ENCODE measurements around the gene MAP3K9. TPM values are rescaled to one million over a fixed set of nuclear protein-coding genes. Genes with fewer than 3 reads are reported as not detected.
"Not testable (repeated sequence)": the region's sequence is repeated elsewhere in the genome, so short reads cannot be mapped to it uniquely, and the experiment has no call there.

Gene MAP3K9
- 20.1 TPM for total RNA-seq

DNA sequence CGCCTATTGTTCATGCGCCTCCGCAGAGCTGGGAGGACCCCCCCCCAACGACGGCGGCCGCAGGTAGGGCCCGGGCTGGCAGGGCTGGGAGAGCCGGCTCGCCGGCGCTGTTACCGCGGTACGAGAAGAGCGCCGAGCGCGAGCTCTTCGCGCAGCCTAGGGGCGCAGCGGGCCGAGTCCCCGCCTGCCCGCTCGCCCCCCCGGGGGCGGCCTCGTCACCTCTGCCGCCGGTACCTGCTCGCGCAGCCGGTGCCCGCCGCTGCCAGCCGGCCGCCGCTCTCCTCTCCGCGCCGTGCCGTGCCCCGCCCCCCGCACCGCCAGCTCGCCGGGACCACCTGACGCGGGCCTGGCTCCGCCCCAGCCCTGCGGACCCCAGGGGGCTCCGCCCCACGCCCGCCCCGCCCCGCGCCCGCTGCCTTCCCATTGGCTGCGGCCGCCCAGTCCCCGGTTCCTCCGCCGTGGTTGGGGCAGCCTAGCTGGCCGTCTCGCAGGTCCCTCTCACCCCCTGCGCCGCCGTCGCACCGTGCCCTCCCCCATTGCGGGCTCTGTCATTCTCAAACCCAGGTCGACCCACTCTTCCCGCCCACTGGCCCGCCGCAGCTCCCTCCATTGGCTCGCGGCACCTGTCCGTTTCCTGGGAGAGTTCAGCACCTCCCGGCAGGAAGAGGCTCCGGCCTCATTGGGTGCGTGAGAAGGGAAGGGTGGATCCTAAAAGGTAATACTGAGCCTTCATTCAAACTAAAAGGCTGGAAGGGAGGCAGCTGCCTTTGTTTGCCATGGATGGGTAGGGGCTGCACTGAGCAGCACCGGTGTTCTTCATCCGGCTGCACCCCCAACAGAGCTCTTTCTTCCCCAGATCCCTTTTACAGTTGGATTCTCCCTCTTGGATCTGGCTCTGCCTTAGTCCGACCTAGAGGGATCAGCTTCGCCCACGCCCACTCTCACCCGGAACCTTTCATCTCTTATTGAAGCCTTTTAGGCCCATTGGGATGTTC is at the start of gene MAP3K9:
TSS of gene MAP3K9 (minus strand) at position 289 of the 995 bp plus-strand sequence. CDS start 342 bp downstream, outside the sequence.
- ATAC-seq: peak; percentile 95

DNA sequence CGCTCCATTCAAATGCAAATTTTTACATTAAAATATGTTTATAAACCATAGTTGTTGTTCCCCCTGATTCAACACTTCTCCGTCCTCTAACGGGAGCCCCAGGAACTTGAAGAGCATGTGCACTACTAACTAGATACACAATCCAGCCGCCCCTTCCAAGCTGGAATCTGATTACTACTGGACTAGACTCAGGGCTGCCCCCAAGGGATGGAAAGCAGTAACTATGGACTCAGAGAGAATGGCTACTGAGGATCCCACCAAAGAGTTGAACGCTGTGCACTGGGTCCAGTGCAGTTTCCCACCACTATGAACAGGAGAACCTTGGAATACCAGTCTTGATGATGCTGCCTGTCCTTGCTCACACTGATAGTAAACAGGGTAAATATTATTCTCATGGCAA is 49.3 kb upstream of the MAP3K9 start:
- ATAC-seq: no peak

DNA sequence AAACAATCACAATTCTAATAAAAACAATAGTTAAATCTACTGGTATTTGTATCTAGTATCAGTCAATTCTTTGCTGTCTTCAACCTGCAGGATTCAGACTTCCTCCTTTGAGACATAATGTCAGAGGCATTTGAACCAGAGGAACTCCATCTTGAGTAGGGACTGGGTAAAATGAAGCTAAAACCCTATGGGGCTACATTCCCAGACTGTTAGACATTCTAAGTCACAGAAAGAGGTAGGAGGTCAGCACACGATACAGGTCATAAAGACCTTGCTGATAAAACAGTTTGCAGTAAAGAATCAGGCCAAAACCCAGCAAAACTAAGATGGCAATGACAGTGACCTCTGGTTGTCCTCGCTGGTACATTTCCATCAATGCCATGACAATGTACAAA is 48.2 kb upstream of the MAP3K9 start:
- no peak for ATAC-seq

DNA sequence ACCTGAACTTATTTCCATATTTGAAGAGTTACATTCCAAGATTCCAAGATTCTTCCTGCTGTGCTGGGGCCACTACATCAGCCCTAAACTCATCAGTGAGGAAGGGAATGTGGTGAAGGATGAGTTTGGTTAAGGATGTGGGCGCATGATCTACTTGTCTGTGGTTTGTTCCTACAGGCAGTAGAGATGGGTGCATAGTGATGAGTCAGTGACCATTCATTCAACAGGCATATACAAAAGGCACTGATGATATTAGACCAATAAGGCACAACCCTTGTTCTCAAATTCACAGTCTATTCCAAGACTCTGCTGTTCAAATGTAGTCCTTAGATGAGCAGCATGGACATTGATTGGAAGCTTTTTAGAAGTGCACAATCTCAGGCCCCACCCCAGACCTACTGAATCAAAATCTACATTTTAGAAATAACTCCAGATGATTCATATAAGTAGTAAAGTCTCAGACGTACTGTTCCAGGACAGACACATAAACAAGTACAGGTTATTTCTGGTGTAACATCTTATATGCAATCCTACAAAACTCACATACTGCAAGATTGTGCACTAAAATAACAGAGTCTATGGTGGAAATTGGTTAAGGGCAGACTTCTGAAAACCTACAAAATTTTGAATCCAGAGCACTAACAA is 47.7 kb upstream of the MAP3K9 start:
- ATAC-seq: no peak

DNA sequence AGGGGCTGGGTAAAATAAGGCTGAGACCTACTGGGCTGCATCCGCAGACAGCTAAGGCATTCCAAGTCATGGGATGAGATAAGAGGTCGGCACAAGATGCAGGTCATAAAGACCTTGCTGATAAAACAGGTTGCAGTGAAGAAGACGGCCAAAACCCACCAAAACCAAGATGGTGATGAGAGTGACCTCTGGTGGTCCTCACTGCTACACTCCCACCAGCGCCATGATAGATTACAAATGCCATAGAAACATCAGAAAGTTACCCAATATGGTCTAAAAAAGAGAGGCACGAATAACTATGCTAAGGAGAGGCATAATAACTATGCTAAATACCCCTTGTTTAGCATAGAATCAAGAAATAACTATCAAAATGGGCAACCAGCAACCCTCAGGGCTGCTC is 46.2 kb upstream of the MAP3K9 start:
- no peak for ATAC-seq

DNA sequence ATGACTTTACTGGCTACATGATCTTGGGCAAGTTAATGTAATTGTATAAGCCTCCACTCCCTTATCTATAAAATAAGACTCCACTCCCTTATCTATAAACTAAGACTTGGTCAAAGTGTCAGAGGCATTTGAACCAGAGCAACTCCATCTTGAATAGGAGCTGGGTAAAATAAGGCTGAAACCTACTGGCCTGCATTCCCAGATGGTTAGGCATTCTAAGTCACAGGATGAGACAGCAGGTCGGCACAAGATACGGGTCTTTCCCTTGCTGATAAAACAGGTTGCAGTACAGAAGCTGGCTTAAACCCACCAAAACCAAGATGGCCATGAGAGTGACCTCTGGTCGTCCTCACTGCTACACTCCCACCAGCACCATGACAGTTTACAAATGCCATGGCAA is 44.3 kb upstream of the MAP3K9 start:
- not testable (repeated sequence) for ATAC-seq

DNA sequence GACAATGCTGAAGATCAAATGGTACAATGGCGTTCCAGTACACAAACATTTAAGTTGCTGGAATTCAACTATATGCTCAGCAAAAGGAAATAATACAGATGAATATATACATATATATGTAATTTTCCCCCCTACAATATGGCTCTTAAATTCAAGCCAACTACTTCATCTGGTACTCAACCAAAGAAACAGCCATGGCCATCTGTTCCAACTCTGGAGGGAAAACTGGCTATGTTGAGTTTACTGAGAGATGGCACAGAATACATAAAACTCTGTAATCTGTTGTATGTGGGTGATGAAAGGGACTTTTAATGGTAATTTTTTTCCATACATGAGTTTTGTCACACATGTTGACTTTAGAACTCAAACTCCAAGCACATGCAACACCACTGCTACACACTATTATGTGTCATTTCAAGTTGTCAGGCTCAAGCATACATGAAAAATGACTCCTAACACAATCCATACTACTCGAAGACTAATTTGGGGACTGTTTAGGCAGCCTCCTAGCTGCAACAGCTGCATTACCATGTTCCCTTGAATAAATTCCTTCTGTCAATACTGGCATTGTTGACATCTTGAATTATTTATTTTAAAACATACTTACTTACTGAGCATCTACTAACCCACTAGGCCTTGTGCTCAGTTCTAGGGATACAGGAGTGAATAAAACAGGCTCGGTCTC is 38.2 kb upstream of the MAP3K9 start:
- no peak for ATAC-seq

DNA sequence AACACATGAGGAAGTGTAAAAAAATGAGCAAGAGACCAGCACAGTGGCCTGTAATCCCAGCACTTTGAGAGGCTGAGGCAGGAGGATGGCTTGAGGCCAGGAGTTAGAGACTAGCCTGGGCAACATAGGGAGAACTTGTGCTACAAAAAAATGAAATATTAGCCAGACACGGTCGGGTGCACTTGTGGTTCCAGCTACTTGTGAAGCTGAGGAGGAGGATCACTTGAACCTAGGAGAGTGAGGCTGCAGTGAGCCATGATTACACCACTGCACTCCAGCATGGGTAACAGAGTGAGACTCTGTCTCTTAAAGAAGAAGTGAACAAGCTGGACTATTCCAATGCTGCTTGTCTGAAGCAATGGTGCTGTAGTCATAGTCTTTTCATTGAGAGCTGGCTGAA is 36.3 kb upstream of the MAP3K9 start:
- no peak for ATAC-seq

DNA sequence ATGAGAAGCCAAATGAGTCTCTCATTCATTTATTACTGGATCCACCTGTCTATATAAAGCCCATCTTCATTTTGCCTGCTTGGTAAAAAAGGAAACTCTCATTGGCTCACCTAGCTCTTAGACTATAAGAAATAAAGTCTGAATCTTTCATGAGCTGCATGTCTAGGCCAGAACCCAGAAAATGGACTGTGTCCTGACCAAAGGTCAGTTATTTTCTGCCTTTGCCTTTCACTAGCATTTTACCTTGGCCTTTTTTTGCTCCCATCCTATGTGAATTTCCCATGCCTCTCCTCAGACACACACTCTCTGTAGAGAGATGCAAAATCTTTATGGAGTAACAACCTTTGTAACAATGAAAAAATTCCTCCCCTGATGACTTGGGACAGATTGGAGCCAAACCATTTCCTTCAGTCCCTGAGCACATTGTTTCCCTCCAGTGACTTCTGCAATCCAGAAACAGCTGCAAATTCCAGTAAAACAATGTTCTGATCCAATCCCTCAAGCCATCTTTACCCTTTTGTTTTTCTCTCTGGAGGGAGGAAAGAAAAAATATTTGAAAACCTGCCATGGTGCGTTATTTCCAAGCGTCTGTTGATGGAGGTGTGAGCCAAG is 33.6 kb upstream of the MAP3K9 start:
- no peak for ATAC-seq

DNA sequence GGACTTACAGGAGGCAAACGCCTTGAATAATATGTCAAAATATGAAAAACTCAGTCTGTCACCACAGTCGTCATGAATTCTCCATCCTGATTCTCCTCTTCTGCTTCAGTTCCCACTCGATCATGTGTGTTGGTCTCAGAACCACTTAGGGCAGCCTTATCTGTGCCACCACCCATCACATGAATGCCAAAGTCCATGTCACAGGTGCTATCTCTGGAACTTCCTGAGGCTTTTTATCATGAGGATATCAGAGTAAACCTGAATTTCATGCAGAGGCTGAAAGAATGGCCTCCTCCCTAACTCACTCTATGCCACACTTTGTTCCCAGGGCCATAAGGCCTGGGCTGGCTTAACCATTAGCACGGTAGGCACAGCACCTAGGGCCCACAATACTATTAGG is 28.8 kb upstream of the MAP3K9 start:
- ATAC-seq: no peak

DNA sequence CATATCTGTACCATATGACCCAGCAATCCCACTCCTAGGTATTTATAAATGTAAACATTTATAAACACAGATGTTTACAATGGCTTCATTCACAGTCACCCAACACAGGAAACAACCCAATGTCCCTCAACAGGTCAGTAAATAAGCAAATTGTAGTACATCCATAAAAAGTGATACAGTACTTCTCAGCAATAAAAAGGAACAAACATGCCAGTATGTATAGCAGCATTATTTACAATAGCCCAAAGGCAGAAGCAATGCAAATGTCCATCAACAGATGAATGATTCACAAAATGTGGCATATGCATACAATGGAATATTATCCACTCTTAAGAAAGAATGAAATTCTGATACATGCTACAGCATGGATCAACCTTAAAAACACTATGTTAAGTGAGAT is 27.6 kb upstream of the MAP3K9 start:
- ATAC-seq: no peak

DNA sequence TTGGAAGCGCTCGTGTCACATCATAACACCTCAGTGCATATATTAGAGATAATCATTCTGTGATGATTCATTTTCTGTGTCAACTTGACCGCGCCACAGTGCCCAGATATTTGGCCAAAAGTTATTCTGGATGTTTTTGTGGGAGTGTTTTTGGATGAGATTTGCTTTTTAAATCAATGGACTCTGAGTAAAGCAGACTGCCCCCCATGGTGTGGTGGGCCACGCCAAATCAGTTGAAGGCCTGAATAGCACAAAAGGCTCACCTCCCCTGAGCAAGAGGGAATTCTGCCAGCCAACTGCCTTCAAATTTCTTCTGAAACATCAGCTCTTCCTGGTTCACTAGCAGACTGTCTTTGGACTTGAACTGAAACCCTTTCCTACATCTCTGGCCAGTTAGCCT is 24.6 kb upstream of the MAP3K9 start:
- no peak for ATAC-seq

DNA sequence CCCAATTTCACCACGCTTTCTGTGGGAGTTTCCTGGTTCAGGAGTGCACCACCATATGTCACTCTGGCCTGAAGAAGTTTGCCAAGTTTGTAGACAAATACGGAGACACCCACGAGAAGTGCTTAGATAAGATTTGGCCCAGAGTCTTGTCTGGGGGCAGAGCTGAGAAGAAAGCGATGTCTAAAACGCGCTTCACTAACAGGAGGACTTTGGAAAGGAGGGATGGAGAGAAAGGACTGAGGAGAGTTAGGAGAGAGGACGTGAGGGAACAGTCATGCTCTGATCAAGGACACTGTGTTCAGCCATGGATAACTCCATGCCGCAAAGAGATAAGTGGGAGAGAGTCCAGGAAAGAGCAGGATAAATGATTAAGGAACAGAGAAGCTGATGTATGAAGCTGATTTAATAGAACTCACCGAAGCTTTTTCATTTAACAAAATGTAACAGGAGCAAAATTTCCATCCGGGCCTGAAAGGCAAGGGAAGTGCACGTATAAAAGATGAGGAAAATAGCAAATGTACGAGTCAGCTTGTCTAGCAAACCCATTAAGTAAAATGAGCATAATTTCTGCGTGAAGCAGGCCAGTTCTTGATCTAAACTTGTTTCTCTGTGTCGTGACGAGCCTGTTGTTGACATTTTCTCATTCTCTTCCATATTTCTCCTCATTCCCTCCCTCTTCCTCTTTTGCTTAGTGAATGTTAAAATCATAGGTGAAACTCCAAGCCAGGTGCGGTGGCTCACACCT is 23.4 kb upstream of the MAP3K9 start:
- ATAC-seq: no peak

DNA sequence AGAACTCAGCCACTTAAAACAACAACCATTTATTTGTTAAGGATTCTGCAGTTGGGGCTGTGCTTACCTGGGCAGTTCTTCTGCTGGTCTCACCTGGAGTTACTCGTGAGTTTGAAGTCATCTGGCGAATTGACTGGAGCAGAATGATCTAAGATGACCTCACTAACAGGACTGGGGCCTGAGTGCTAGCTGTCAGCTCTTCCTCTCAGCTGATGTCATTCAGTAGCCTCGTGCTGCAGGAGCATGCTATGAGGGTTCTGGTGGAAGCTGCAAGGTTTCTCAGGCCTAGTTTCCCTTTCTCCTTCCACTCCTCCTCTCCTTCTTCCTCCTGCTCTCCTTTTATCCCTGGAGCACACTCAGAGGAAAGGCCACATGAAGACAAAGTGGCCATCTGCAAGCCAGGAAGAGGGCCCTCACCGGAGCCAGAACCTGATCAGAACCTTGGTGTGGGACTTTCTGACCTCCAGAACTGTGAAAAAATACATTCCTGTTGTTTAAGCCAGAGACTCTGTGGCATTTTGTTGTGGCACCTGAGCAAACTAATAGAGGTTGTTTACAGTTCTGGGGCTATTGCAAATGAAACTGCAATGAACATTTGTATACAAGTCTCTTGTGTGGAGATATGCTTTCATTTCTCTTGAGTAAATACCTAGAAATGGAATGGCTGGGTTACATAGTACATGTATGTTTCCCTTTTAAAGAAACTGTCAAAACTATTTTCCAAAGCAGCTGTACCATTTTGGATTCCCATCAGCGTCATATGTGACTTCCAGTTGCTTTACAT is 21.9 kb upstream of the MAP3K9 start:
- no peak for ATAC-seq

DNA sequence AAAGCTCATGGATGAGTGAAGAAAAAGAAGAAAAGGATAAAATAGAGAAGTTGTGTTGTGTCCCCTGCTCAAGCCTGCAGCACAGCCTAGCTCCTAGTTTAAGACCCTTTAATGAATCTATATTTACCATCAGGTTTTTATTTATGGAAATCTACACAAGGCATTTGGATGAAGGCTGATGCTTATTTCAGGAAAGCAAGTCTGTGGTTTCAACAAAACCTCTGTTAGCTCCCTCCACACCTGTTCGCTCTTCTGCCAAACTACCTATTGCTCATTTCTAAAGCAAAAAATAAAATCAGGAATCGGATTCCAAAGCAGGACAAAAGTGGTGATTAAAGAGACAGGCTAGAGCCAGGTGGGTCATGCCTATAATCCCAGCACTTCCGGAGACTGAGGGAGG is 18.9 kb upstream of the MAP3K9 start:
- no peak for ATAC-seq

DNA sequence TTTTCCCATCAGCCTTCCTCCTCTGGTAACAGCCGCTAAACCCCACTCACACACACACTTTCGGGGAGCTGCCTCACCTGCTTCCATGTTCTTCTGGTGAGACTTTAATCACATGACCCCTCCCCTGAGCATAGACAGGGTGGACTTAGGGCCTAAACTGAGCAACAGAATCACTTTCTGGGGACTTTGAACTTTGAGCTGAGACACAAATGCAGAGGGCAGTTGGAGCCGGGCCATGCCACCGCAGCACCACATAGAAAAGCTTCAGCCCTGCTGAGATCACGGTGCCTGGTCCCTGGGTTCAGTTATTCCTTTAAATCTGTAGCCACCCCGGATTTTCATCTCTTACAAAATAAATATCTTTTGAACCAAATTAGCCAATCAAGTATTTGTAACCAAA is 18.4 kb upstream of the MAP3K9 start:
- no peak for ATAC-seq

DNA sequence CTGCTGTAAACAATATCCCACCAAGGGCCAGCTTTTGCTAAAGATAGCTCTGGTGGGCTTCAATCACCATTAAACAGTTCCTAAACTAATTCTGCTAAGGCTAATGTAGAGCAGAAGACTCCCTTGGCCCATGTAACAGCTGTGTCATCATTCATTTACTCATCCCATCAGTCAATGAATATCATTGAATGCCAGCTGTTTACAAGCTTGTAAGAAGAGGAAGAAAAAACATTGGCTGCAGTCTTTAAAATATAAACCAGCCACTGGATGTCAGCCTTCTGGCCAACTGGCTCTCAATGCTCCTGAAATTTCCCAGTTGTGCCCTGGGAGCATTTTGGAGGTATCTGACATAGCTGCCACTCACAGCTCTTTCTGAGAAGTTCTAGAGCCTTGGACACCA is 18.0 kb upstream of the MAP3K9 start:
- no peak for ATAC-seq

DNA sequence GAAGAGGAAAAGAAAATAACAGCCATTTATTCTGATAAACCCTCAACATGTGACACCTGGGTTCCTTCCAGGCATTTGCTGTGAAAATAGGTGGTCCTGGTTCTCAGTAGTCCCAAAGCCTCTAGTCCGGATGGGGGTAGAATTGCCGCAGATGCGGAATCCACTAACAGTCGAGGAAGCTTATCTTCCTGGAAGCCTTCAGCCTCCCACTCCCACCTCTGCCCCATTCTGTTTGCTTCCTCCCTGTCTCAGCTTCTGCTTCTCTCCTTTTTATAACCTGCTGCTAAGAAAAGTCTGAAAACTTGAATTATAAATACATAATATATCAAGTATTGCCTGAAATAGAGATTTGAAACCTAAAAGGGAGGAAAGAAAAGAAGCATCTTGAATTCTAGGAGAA is 14.0 kb upstream of the MAP3K9 start:
- no peak for ATAC-seq

DNA sequence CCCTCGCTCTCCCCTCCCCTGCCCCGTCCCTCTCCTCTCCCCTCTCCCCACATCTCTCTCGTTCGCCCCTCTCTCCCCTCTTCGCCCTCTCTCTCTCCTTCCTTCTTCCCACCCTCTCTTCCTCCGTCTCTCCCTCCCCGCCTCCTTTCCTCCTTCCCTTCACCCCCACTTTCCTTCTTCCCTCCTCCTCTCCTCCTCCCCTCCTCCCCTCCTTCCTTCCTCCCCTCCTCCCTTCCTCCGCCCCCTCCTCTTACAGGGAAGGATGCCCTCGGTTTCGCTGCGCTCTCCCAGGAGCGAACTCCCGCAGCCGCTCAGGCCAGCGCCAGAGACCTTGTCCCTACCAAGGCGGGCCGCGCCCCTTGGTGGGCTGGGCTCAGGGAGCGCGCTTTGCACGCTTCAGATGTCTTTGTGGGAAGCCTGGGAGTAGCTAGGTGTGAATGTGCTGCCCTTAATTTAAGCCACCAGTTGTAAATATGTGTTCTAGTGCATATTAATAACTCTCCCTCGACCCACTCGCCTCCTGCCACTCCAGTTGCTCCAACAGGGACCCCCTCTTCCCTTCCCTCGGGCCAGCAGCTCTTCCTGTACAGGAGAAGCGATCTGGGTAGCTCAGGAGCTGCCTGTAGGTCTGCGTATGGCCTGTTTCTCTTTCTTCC is 13.3 kb upstream of the MAP3K9 start:
- peak; percentile 13 for ATAC-seq

DNA sequence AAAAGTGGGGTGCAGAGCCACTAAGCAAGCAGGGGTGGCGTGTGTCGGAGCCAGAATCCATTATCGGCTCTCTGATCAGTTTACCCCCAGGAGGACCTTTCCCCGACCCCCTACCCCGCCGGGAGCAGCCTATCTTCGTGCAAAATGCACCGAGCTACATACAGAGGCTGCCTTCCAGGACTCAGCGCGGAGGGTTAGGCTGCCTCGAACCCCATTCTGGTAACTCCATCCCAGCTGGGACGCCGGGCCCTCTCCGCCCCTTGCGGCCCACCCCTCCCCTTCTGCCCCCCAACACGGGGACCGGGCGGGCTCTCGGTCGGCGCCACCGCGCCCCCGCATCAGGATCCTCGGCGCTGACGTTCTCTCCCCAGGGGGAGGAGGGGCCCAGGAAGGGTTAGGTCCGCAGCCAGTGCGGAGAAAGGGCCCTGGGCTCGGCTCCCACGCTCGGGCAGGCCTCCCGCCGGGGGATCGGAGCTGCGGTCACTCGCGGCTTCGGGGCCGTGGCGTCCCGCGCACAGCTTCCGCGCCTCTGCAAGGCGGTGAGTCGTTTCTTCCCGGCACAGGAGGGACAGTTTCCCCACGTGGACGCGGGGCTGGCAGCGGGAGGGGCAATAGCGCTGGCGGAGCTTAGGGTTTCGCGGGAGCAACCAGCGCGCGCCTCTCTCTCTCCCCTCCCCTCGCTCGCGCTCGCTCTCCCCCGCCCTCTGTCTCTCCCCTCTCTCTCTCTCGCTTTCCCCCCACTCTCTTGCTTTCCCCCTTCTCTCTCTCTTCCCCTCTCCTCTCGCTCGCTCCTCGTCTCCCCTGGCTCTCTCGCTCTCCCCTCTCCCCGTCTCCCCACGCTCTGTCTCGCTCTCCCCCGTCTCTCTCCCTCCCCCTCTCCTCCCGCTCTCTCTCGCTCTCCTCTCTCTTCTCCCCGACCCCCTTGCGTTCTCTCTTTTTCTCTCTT is 12.5 kb upstream of the MAP3K9 start:
- peak; percentile 49 for ATAC-seq

All from esophagus mucosa (tissue), 1 donor.